GM04504 (cell line): Measurements from ENCODE around the gene CCL21.

Experiments
- DNase-seq: peaks from one replicate; pipeline ENCODE4 v3.0.0-alpha.2; 2012; ENCODE audit warnings: low read depth

CCL21 gene

GRCh38 chr9:34709196-34709978, 549 bp downstream of the CCL21 start:
- DNase-seq: no peak

GRCh38 chr9:34707130-34707529, 2.8 kb downstream of the CCL21 start:
- DNase-seq: no peak

- DNase-seq: peak; percentile 72
These were observed 7.9 kb downstream of the CCL21 start for GRCh38 chr9:34701769-34702736.

GRCh38 chr9:34701023-34701768, 8.7 kb downstream of the CCL21 start:
- DNase-seq: no peak

GRCh38 chr9:34694811-34695210, 15.1 kb downstream of the CCL21 start:
- DNase-seq: no peak

GRCh38 chr9:34693560-34693959, 16.4 kb downstream of the CCL21 start:
- no peak for DNase-seq

- DNase-seq: no peak
These were observed 18.0 kb downstream of the CCL21 start for GRCh38 chr9:34691936-34692315.

- DNase-seq: no peak
These were observed 18.7 kb downstream of the CCL21 start, which contains the start of gene CCL19 for GRCh38 chr9:34690983-34691935. CCL19 (minus strand) TSS chr9:34691276; CDS start chr9:34691139, 137 bp downstream.

- no peak for DNase-seq
These were observed 20.4 kb downstream of the CCL21 start for GRCh38 chr9:34689512-34689911.

GRCh38 chr9:34689116-34689470, 20.8 kb downstream of the CCL21 start:
- DNase-seq: no peak

- DNase-seq: no peak
These were observed 21.4 kb downstream of the CCL21 start for GRCh38 chr9:34688329-34689115.

GRCh38 chr9:34687276-34688030, 22.5 kb downstream of the CCL21 start:
- no peak for DNase-seq

- DNase-seq: no peak
These were observed 23.2 kb downstream of the CCL21 start for GRCh38 chr9:34686732-34687131.

GRCh38 chr9:34686231-34686630, 23.7 kb downstream of the CCL21 start:
- DNase-seq: no peak

- DNase-seq: peak; percentile 43
These were observed 24.3 kb downstream of the CCL21 start for GRCh38 chr9:34685591-34685990.

GRCh38 chr9:34684816-34685215, 25.1 kb downstream of the CCL21 start:
- no peak for DNase-seq

- DNase-seq: no peak
These were observed 25.8 kb downstream of the CCL21 start for GRCh38 chr9:34684145-34684544.

- DNase-seq: no peak
These were observed 34.1 kb downstream of the CCL21 start for GRCh38 chr9:34675869-34676268.

GRCh38 chr9:34675048-34675714, 34.8 kb downstream of the CCL21 start:
- no peak for DNase-seq
